Measurements from ENCODE around the gene CYB5RL.
A peak's percentile ranks its signal among the peaks of the same experiment; 100 is the strongest.
"Not testable (repeated sequence)": the region's sequence is repeated elsewhere in the genome, so short reads cannot be mapped to it uniquely, and the experiment has no call there.

Gene CYB5RL, protein sequence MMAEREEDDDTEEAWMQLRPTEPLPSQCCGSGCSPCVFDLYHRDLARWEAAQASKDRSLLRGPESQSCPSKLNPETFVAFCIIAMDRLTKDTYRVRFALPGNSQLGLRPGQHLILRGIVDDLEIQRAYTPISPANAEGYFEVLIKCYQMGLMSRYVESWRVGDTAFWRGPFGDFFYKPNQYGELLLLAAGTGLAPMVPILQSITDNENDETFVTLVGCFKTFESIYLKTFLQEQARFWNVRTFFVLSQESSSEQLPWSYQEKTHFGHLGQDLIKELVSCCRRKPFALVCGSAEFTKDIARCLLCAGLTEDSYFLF

DNA sequence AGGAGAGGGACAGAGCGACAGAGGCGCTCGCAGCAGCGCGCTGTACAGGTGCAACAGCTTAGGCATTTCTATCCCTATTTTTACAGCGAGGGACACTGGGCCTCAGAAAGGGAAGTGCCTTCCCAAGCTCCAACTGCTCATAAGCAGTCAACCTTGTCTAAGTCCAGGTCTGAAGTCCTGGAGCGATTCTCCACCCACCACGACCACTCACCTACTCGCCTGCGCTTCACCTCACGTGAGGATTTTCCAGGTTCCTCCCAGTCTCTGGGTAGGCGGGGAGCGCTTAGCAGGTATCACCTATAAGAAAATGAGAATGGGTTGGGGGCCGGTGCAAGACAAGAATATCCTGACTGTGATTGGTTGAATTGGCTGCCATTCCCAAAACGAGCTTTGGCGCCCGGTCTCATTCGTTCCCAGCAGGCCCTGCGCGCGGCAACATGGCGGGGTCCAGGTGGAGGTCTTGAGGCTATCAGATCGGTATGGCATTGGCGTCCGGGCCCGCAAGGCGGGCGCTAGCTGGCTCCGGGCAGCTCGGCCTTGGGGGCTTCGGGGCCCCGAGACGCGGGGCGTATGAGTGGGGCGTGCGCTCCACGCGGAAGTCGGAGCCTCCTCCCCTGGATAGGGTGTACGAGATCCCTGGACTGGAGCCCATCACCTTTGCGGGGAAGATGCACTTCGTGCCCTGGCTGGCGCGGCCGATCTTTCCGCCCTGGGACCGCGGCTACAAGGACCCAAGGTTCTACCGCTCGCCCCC lies at the start of gene CYB5RL, which contains the start of gene MRPL37:
Gene CYB5RL (minus strand): TSS at position 266 of the 754 bp plus-strand sequence. CDS start 4,414 bp downstream, outside the sequence.
Gene MRPL37 (plus strand): TSS at position 403 of the 754 bp plus-strand sequence. CDS start 77 bp downstream, at position 480.
- peak; percentile 98 for DNase-seq (ENCODE audit: low spot score)

DNA sequence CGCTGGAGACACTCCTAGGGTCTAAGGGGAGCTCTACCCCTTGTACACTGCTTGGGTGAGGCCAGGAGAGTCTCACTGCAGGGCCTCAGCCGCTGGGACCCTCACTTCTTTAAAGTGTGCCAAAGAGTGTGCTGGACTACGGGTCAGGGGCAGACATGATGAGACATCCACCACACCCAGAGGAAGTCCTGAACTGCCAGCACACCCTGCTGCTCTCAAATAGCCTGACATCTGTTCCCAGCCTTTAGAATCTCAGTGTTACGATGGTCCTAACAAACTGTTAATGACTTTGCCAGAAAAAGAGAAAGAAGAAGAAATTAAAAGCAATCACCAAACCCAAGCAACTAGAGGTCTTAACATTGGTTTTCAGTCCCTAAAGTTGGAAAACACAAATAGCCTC lies 49.1 kb upstream of the CYB5RL start:
- peak; percentile 67 for DNase-seq (ENCODE audit: low spot score)

DNA sequence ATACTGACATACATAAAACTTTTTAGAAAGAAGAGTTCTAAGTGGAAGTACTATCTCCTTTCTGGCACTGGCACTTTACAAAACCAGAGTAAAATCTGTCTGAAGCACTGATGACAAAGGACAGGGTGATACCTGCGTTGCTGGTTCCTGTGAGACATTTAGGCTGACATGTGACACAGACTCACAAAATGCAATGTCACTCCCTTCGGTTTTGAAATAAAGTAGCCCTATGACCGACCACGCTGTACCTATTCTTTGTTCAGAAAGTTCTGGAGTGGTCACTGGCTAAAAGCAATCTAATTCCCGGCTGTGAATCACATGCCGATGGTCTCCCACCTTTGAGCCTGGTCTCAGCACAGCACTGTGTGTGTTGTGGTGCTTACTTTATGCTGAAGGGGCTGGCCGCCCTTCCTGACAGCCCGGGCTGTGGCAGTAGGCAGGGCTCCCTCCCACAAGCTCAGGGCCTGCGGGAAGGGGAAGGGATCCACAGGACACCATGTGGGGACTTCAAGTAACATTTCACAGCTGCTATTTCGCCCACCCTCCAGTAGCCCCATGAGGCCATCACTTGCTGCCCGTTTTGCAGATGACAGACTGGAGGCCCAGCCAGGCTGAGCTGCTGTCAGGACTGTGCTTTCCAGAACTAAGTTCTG lies 48.2 kb upstream of the CYB5RL start:
- no peak for DNase-seq (ENCODE audit: low spot score)

DNA sequence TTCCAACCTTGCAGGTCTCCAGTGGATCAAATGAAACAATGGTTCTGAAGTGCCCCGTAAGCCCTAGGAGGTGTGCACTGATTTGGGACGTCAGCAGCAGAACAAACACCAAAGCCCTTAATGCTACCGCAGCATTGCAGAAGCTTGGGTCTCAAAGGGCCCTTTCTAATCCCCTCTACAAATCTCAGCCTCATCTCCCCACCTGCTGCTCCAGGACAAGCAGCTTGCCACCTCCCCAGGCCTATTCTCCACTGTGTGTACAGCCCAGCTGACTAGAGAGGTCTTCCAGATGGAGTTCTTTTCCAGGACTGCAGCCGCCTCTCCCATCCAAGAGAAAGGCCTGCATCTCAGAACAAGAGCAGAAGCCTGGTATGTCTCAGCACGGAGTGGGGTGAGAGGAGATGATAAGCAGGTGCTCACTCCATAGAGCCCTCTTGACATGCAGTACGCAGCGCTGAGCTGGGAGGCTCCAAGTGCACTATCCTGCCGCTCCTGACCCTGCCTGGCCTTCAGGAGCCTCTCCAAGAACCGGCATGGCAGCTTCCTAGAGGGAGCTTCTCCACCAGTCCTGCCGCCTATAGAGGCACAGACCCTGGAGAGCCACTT lies 46.4 kb upstream of the CYB5RL start:
- no peak for DNase-seq (ENCODE audit: low spot score)

DNA sequence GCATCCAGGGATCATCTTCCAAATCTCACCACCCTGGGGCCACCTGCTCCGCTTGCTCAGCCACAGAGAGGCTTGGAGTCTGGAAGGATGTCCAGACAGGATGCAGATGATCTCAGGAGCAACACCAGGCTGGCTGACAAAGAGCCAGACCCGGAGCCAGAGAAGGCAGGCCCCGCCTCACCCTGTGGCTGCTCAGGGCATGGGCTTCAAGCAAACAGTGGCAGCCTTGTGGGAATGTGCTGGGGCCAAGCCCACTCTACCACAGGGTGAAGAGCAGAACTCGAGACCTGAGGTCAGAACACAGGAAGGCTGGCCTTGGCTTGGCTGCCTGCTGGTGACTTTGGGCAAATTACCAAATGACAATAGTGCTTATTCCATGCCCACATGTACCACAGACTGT lies 45.7 kb upstream of the CYB5RL start:
- peak; percentile 37 for DNase-seq (ENCODE audit: low spot score)

- no peak for DNase-seq (ENCODE audit: low spot score)
Measured at GRCh38 chr1:54244655-54245054, 44.8 kb upstream of the CYB5RL start.

GRCh38 chr1:54243022-54243421 lies 43.2 kb upstream of the CYB5RL start:
- no peak for DNase-seq (ENCODE audit: low spot score)

GRCh38 chr1:54241364-54241763 lies 41.5 kb upstream of the CYB5RL start:
- no peak for DNase-seq (ENCODE audit: low spot score)

DNA sequence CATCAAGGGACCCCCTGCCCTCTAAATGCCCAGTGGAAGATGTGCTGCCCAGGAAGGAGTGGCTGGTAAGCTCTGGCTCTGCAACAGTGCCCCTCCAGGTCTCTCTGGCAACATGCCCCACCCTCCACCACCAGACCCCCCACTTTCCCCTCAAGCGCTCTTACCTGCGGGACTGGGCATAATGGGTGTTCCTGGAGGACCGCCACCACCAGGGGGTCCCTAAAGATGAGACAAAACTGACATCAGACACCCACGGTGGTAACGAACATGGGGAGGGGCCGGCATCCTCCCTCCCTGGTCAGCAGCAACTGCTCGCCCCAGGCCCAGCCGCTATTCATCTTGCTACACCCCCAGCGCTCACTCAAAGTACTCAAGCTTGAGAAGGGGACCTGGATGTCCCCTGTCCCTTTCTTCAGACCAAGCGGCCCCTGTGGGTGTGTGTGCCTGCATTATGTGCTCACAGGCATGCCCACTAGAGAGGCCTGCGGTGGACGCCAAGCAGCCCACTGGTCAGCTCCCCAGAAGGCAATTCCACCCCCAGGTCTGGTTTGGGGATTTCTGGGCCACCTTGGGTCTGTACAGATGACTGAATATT lies 41.0 kb upstream of the CYB5RL start:
- no peak for DNase-seq (ENCODE audit: low spot score)

DNA sequence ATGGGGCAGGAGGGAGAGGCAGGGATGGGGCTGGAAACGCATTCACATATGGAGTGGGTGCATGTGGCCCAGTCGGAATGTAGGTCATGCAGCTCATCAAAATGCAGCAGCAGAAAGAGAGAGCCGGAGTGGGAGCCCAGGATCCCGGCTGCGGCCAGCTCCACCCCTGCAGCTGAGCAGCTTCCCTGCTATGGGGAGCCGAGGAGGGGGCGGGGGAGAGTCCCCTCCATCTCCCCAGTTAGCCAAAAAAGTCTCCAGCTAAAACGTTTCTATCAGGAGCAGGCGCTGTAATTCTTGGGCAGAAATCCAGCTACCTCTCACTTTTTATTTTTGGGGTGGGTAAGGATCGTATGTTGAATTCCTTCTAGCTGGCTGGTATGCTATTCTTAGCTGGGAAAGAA lies 39.8 kb upstream of the CYB5RL start:
- DNase-seq (ENCODE audit: low spot score) = no peak

DNA sequence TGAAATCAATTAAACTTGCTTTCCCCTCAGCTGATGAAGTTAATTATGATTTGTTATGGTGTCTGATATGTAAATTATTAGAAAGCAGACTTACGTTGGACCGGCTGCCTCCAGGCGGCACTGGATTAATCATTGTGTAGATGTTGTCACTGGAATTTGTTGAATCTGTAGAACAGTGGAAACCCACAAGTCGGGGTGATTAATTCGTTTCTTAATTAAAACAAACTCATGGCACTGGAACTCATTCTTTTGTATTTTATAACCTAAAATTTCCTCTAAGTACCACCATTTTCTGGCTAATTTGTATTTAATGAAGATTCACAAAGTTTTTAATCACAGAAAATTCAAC lies 39.2 kb upstream of the CYB5RL start:
- no peak for DNase-seq (ENCODE audit: low spot score)

DNA sequence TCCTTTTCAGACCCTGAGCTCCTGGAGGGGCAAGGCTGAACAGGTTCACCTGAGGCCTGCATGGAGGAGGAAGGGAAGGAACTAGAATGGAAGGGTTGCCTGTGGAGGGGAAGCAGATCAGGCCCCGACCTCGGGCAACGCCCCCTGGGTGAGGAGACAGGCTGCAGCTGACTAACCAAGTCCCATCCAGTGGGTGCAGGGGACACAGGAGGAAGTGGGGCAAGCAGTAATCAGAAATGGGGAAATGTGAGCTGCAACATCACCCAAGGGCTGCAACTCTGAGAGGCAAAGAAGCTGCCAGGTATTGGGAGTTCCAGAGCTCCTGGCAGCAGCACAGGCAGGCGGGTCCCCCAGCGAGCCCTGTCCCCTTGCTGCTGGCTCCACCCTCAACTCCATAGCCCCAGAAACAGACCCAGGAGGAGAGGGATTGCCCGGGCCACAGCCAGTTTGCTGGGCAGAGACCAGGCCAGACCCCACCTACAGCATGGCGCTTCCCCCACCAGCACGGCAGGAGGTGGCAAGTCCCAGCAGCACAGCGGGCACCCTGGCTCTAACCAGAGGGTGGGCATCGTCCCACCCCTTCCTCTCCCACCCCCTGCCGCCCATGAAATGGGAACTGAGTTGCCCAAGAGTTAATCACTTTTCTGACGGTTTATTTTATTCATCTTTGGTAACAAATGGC lies 38.7 kb upstream of the CYB5RL start:
- no peak for DNase-seq (ENCODE audit: low spot score)

DNA sequence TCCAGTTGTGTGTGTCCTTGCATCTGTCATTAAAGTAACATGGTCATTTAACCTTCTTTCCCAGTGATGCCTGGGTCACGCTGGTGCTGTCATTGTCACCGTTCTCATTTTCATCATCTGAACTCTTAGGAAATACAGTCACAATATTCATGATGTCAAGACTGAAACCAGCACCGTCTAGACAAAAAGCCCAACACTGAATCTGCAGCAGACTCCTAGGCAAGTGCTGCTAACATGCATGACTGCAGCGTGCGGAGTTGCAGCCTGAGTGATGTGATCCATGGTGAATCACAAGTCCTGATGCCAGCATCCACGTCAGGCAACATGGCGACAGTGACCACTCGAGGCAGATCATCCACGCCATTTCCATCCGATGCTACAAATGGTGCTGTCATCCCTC lies 37.8 kb upstream of the CYB5RL start:
- no peak for DNase-seq (ENCODE audit: low spot score)

DNA sequence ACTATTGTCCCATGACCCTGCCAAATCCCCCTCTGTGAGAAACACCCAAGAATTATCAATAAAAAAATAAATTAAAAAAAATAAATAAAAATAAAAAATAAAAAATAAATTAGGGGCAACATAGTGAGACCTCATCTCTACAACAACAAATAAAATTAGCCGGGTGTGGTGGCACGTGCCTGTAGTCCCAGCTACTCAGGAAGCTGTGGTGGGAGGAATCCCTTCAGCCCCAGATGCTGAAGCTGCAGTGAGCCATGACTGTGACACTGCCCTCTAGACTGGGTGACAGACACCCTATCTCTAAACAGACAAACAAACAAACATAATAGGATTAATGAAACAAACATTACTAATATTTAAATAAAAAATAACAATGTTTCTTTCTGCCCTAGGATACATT lies 34.5 kb upstream of the CYB5RL start:
- DNase-seq (ENCODE audit: low spot score) = no peak

DNA sequence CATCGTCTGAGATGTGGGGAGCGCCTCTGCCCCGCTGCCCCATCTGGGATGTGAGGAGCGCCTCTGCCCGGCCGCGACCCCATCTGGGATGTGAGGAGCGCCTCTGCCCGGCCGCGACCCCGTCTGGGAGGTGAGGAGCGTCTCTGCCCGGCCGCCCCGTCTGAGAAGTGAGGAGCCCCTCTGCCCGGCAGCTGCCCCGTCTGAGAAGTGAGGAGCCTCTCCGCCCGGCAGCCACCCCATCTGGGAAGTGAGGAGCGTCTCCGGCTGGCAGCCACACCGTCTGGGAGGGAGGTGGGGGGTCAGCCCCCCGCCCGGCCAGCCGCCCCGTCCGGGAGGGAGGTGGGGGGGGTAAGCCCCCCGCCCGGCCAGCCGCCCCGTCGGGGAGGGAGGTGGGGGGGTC lies 33.4 kb upstream of the CYB5RL start:
- not testable (repeated sequence) for DNase-seq (ENCODE audit: low spot score)

DNA sequence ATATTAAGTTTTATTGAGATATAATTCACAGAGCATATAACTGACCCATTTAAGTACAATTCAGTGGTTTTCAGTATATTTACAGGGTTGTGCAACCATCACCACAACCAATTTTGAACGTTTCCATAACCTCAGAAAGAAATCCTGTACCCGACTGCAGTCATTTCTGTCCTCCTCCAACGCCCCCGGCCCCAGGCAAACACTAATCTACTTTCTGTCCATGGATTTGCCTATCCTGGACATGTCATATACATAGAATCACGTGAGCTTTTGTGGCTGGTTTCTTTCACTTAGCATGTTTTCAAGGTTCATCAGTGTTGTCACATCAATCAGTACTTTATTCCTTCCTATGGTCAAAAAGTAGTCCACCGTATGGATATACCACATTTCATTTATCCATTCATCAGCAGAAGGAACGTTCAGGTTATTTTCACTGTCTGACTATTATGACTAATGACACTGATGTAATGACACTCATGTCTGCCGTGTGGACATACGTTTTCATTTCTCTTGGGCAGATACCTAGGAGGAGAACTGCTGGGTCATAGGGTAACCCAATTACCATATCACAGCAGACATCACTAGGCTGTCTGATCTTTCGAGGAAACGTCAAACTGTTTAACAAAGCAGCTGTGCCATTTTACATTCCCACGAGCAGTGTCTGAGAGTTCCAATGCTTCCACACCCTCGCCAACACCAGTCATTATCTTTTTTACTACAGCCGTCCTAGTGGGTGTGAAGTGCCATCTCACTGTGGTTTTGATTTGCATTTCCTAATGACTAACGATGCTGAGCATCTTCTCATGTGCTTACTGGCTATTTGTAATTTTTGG lies 30.9 kb upstream of the CYB5RL start:
- no peak for DNase-seq (ENCODE audit: low spot score)

GRCh38 chr1:54229281-54229891 lies 29.6 kb upstream of the CYB5RL start:
- peak; percentile 57 for DNase-seq (ENCODE audit: low spot score)

- DNase-seq (ENCODE audit: low spot score) = no peak
Measured at GRCh38 chr1:54228638-54229079, 28.8 kb upstream of the CYB5RL start.

DNA sequence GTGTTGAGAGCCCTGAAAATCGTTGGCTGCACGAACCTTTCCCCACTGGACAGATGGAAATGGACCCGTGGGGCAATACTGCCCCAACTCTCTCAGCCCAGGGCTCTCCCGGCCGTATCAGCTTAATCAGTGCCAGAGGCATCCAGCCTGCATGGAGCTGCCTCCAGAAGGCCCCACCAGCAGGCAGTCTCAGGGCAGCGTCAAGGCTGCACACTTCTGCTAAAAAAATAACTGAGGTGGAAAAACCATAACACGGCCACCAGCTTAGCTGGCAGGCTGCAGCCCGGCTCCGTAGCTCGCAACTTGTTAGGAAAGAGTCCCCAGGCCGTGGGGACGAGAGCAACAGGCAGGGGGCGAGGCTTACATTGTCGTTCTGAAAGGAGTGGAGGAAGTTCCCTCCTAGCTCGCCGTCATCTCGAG lies 28.1 kb upstream of the CYB5RL start:
- DNase-seq (ENCODE audit: low spot score) = no peak

GRCh38 chr1:54227091-54227602 lies 27.3 kb upstream of the CYB5RL start:
- peak; percentile 81 for DNase-seq (ENCODE audit: low spot score)
